Choroid plexus epithelial cell (primary cell): ENCODE results near the gene UNC5A.

Source experiments
- DNase-seq: peaks from one replicate; pipeline ENCODE4 v3.0.0-alpha.2; 2010; ENCODE audit warnings: low read depth
- H3K4me3 ChIP-seq: 2 replicates; pipeline ENCODE4 v1.5.1; 2011; ENCODE audit warnings: low read depth, mild to moderate bottlenecking, control low read depth, low read length, moderate library complexity
- TF ChIP-seq, protein P1 (sequence below): conservative IDR thresholded peaks from 2 replicates; pipeline ENCODE4 v1.5.1; 2011; ENCODE audit warnings: low read depth, mild to moderate bottlenecking, control low read depth, inconsistent platforms, low read length, moderate library complexity

Gene UNC5A

DNA sequence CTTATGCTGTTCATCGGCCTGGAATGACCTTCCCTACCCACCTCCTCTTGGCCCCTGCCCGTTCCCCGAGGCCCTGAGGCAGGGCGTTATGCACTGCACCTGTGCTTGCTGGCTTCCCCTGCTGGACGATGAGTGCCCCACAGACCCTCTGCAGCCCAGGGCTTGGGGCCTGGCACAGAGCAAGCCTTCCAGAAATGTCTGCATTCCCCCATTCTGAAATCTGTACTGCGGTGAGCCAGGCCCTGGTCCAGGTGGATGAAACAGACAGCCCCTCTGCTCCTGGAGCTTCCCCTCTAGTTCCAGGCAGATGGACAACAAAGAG lies 35.0 kb downstream of the UNC5A start:
- DNase-seq = no peak
- TF ChIP-seq, protein P1, sequence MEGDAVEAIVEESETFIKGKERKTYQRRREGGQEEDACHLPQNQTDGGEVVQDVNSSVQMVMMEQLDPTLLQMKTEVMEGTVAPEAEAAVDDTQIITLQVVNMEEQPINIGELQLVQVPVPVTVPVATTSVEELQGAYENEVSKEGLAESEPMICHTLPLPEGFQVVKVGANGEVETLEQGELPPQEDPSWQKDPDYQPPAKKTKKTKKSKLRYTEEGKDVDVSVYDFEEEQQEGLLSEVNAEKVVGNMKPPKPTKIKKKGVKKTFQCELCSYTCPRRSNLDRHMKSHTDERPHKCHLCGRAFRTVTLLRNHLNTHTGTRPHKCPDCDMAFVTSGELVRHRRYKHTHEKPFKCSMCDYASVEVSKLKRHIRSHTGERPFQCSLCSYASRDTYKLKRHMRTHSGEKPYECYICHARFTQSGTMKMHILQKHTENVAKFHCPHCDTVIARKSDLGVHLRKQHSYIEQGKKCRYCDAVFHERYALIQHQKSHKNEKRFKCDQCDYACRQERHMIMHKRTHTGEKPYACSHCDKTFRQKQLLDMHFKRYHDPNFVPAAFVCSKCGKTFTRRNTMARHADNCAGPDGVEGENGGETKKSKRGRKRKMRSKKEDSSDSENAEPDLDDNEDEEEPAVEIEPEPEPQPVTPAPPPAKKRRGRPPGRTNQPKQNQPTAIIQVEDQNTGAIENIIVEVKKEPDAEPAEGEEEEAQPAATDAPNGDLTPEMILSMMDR = no peak
- H3K4me3 ChIP-seq = no peak overlapping the region

DNA sequence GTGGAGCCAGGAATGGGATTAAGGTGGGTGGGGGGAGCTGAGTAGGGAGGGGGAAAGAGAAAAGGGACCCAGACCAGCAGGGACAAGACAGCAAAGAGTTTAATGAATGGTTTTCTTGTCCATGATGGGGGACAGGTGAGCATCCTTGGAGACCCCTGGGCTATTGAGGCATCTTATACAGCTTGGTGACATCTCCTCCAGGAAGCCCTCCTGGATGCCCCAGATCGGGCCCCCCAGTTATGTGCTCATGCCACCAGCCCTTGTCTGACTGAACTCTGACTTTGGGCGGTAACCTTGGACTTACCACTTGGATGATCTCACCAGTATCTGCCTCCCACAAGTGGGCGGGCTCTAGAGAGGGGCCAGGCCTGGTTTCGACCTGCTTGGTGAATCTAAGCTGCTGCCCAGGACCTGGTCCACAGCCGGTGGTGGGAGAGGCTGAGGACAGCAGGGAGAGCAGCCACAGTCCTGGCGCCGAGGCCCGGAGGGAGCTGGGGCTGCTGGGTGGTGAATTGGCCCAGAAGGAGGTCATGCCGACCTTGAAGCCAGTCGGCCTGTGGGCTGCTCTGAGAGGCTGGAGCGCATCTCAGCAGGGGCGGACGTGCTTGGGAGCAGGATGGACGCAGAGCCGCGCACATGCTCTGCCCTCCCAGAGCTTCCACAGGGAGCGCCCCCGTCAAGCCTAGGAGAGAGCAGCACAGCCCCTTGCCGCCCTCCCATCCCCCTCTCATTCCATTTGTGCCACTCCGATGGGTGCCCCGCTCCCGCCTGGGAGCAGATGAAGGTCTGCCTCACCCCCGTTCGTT lies 36.2 kb downstream of the UNC5A start:
- TF ChIP-seq, protein P1 = no peak
- DNase-seq = no peak
- H3K4me3 ChIP-seq = no peak overlapping the region

DNA sequence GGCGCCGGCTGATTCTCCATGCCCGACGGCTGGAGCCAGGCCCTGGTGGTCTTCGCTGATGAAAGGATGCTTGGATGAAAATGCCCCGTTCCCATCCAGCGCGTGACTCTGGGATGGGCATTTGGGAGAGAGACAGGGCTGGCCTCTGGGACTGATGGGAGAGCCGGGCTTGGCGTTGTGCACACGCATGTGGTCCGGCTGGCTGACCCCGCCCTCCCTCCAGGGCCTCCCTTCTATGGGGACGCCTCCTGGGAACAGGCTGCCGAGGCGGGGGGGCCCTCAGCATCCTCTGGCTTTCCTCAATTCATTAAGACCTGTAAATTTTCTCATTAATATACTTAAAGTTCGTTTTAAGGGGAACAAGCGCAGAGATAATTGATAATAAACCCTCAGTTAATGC lies 36.8 kb downstream of the UNC5A start:
- no peak overlapping the region for H3K4me3 ChIP-seq
- no peak for DNase-seq
- TF ChIP-seq, protein P1 = no peak

DNA sequence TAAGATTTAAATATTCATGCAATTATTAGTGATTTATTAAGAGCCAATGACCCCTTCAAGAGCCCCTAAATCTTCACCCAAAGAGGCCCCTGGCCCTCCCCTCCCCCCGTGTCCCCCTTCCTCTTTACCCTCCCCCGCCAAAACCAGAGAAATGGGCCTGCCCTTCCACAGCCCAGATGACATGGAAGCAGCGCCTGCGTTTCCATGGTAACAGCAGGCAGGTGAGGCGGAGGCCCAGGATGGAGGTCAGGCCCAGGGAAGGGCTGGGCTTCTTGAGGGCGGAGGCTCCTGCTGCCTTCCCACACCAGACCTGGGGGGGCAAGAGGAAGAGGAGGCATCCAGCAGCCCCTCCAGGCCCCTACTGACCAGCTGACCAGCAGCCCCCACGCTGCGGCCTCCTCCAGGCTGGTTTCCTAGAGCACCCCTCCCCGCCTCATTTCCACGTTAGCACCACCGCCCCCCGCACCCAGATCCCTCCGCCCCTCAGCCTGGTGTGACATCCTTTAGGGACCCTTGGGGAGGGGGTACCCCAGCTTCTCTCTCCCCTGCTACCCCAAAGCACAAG lies 37.4 kb downstream of the UNC5A start:
- DNase-seq = no peak
- TF ChIP-seq, protein P1 = no peak
- H3K4me3 ChIP-seq = no peak overlapping the region

DNA sequence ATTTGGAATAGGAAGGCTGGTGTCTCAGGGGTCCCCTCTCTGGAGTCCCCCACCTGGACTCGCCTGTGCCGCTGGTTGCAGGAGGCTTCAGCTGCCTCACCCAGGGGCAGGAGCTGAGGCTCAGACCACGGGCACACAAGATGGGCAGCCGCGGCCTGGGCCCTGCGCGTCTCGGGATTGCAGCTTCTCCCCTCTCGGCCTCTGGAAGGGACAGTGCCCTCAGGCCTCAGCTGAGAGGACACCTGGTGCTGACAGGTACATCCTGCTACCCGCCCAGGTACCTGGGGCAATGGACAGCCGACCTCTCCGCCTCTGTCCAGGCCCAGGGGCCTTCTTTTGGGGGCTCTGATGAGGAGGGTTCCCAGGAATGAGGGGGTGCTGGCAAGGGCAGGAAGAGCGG lies 38.3 kb downstream of the UNC5A start:
- TF ChIP-seq, protein P1 = no peak
- H3K4me3 ChIP-seq = no peak overlapping the region
- DNase-seq = no peak

DNA sequence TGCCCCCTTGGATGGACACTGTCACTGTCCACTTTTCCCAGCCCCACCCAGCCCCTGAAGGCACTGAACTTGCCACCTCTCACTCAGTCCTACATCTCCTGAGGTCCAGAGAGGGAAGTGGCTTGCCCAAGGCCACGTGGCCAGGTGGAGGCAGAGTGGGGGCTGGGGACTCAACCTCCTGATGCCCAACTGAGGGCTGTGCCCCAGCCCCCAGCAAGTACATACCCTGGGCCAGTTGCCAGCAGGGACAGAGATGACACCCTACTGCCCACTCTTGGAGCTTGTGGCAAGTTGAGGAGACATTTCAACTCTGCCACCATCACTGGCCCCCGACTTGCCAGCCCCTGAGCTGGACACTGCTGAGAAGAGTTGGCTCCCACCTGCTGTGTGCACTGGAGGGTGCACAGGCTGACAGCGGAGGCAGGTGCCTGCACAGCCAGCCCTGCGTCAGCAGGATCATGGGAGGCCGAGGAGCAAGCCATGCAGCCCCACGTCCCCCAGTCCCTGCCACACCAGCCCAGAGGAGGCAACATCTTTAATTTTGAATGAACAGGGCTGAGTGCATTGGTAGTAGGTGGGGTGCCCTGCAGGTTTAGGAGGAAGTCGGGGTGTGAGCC lies 39.4 kb downstream of the UNC5A start:
- H3K4me3 ChIP-seq = no peak overlapping the region
- DNase-seq = no peak
- TF ChIP-seq, protein P1 = no peak
